ENCODE measurements around the gene COX6A1. TPM values are rescaled to one million over a fixed set of nuclear protein-coding genes. Genes with fewer than 3 reads are reported as not detected.

Gene COX6A1
- total RNA-seq, 1 experiment from 2014 or later: 482 TPM

- peaks cover 14% of the 10 kb centered on the region for H3K27me3 Mint-ChIP-seq (ENCODE audit: unreplicated experiment)
- no peak overlapping the region for H3K4me3 Mint-ChIP-seq (ENCODE audit: low read depth, unreplicated experiment)
- H3K36me3 Mint-ChIP-seq (ENCODE audit: insufficient read depth, unreplicated experiment): no peaks in the 10 kb centered on the region
- H3K4me1 Mint-ChIP-seq (ENCODE audit: low read depth, unreplicated experiment): peaks cover 9% of the 10 kb centered on the region
- intact Hi-C loops (cut with micrococcal nuclease; ENCODE audit: unreplicated experiment): no loop called here
- H3K27ac Mint-ChIP-seq (ENCODE audit: unreplicated experiment): no peak overlapping the region
- DNase-seq: no peak
- CTCF ChIA-PET: interaction anchor here (0.6 to 0.9 kb wide), 4 partner anchors 9 to 126 kb away, joined by 3 to 5 read pairs (median 3); partner anchors contain the start of genes COX6A1 and SIRT4
- no peaks in the 10 kb centered on the region for H3K9me3 Mint-ChIP-seq (ENCODE audit: low read depth, unreplicated experiment)
- BruUV-seq (replicated peaks): no TSS peak
- TF ChIP-seq CTCF (IDR thresholded peaks at IDR 0.05; ENCODE audit: unreplicated experiment): no peak
These were observed 9.2 kb upstream of the COX6A1 start for GRCh38 chr12:120428597-120429229.

- Mint-ChIP-seq H3K27me3 (ENCODE audit: unreplicated experiment) (peaks cover 14% of the 10 kb centered on the region), H3K4me3 (ENCODE audit: low read depth, unreplicated experiment) (no peak overlapping the region), H3K36me3 (ENCODE audit: insufficient read depth, unreplicated experiment) (no peaks in the 10 kb centered on the region), H3K27ac (ENCODE audit: unreplicated experiment) (no peak overlapping the region), H3K9me3 (ENCODE audit: low read depth, unreplicated experiment) (no peaks in the 10 kb centered on the region), H3K4me1 (ENCODE audit: low read depth, unreplicated experiment) (peaks cover 9% of the 10 kb centered on the region)
- DNase-seq: no peak
- CTCF ChIA-PET: interaction anchor here (0.6 to 1.3 kb wide), 9 partner anchors 8 to 770 kb away, joined by 3 to 6 read pairs (median 3); partner anchors contain the start of genes COX6A1 and SIRT4
- TF ChIP-seq CTCF (IDR thresholded peaks at IDR 0.05; ENCODE audit: unreplicated experiment): no peak
- intact Hi-C loops (cut with micrococcal nuclease; ENCODE audit: unreplicated experiment): no loop called here
- no TSS peak for BruUV-seq (replicated peaks)
These were observed 8.5 kb upstream of the COX6A1 start for GRCh38 chr12:120429368-120429767.

GRCh38 chr12:120432772-120433525 is 5.0 kb upstream of the COX6A1 start:
- CTCF ChIA-PET: interaction anchor here (0.7 kb wide), 2 partner anchors 19 to 105 kb away, joined by 3 to 6 read pairs; partner anchors contain the start of gene PLA2G1B
- no TSS peak for BruUV-seq (replicated peaks)
- no peak for DNase-seq
- Mint-ChIP-seq H3K27ac (ENCODE audit: unreplicated experiment) (no peak overlapping the region), H3K4me1 (ENCODE audit: low read depth, unreplicated experiment) (peaks cover 9% of the 10 kb centered on the region), H3K36me3 (ENCODE audit: insufficient read depth, unreplicated experiment) (peaks cover 8% of the 10 kb centered on the region), H3K27me3 (ENCODE audit: unreplicated experiment) (peaks cover 14% of the 10 kb centered on the region), H3K4me3 (ENCODE audit: low read depth, unreplicated experiment) (no peak overlapping the region), H3K9me3 (ENCODE audit: low read depth, unreplicated experiment) (no peaks in the 10 kb centered on the region)
- intact Hi-C loops (cut with micrococcal nuclease; ENCODE audit: unreplicated experiment): loop anchor here (10.0 kb wide), 1 partner anchor 198 kb away; no protein-coding TSS in a partner anchor
- no peak for TF ChIP-seq CTCF (IDR thresholded peaks at IDR 0.05; ENCODE audit: unreplicated experiment)

GRCh38 chr12:120438495-120439198 is 734 bp downstream of the COX6A1 start:
- Mint-ChIP-seq H3K4me3 (ENCODE audit: low read depth, unreplicated experiment) (peak overlapping the region; percentile 82), H3K27me3 (ENCODE audit: unreplicated experiment) (no peaks in the 10 kb centered on the region), H3K27ac (ENCODE audit: unreplicated experiment) (peak overlapping the region; percentile 46), H3K9me3 (ENCODE audit: low read depth, unreplicated experiment) (no peaks in the 10 kb centered on the region), H3K4me1 (ENCODE audit: low read depth, unreplicated experiment) (no peaks in the 10 kb centered on the region), H3K36me3 (ENCODE audit: insufficient read depth, unreplicated experiment) (peaks cover 49% of the 10 kb centered on the region)
- intact Hi-C loops (cut with micrococcal nuclease; ENCODE audit: unreplicated experiment): loop anchor here (1.0 to 10.0 kb wide), 2 partner anchors 58 to 204 kb away; partner anchors contain the start of gene DYNLL1
- CTCF ChIA-PET: interaction anchor here (1.4 to 2.2 kb wide), 2 partner anchors 9 to 31 kb away, joined by 5 to 11 read pairs; partner anchors contain the start of gene SRSF9
- TSS peak; percentile 83 for BruUV-seq (replicated peaks)
- no peak for DNase-seq
- TF ChIP-seq CTCF (IDR thresholded peaks at IDR 0.05; ENCODE audit: unreplicated experiment): no peak
